Left lung (tissue), 10 donors: ENCODE measurements around the gene ZNF333. TPM values are rescaled to one million over a fixed set of nuclear protein-coding genes. Genes with fewer than 3 reads are reported as not detected.

Experiments used
- ATAC-seq: fragments of 200-7000 bp; cut with Tn5 transposase; one replicate; pipeline ENCODE4 v1.9.1; 2020; ENCODE audit warnings: moderate library complexity
- DNase-seq, 4 donors: peaks; one replicate each; pipeline ENCODE4 v3.0.0-alpha.2; 2013 to 2020
- H3K27ac ChIP-seq, 2 donors: fragments of 200-600 bp; sonication (generic) in 1 of 2; one replicate each; pipeline versions ENCODE4 v1.5.0 to v1.8.0; 2020 to 2021
- H3K27me3 ChIP-seq, 2 donors: fragments of 200-600 bp; sonication (generic) in 1 of 2; one replicate each; pipeline versions ENCODE4 v1.5.0 to v1.8.0; 2020 to 2021
- H3K36me3 ChIP-seq, 2 donors: fragments of 200-600 bp; sonication (generic) in 1 of 2; one replicate each; pipeline versions ENCODE4 v1.5.0 to v1.8.0; 2020 to 2021
- H3K4me1 ChIP-seq, 2 donors: fragments of 200-600 bp; one replicate each; pipeline ENCODE4 v1.8.0; 2021
- H3K4me3 ChIP-seq, 2 donors: fragments of 200-600 bp; sonication (generic) in 1 of 2; one replicate each; pipeline versions ENCODE4 v1.5.0 to v1.8.0; 2020 to 2021; ENCODE audit warnings: mild to moderate bottlenecking in 1 of 2
- H3K9me3 ChIP-seq, 2 donors: fragments of 200-600 bp; sonication (generic) in 1 of 2; one replicate each; pipeline versions ENCODE4 v1.5.0 to v1.8.0; 2020 to 2021
- intact Hi-C, 2 donors: fragments of 100-400 bp; cut with DNase I; formaldehyde crosslinking; loops; one replicate each; pipeline versions ENCODE4 v1.11.2 to v1.14.2; 2022
- polyA plus RNA-seq, 6 donors: library from polyadenylated mRNA; unstranded; fragments of 120-200 nt; gene quantifications; one replicate each; pipeline ENCODE4 v1.2.1, GENCODE V29; 2013; ENCODE audit not compliant: insufficient read length in 6 of 6
- total RNA-seq, 2 donors: library from RNA; stranded (reverse); fragmentation: NEBNext Ultra II Directional; extraction: Animal tissue kit (Norgen Biotek cat#: 25700); gene quantifications; one replicate each; pipeline ENCODE4 v1.2.1, GENCODE V29; 2021
- TF ChIP-seq, protein P1 (sequence below), 2 donors: fragments of 200-600 bp; sonication (generic) in 1 of 2; IDR thresholded peaks; one replicate each; pipeline versions ENCODE4 v1.5.0 to v1.8.0; 2021; ENCODE audit warnings: antibody characterized with exemption in 2 of 2
- donor health status: DM: no; HTN: yes; CAD: no.
- donor health status: DM: no; HTN: no; CAD: no.

ZNF333 gene
- total and polyA plus RNA-seq, 8 donors, result 11.7 to 38.7 (median 35.6) TPM

DNA sequence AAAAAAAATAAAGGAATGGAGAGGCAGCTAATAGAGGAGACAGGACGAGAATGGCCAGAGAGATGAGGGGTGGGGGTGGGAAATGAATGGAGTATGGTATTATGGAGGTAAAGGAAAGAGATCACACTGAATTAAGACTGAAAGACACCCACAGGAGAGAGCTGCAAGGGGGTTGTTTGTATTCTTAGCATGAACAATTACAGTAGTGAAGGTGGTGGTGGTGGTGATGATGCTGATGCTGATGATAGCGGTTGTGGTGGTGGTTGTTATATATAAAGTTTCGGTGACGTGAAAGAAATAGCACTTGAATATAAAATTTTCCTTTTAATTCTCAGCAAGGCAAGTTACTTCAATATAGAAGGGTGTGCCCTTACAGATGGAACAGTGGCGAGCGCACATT is 12.4 kb upstream of the ZNF333 start:
- intact Hi-C loops, result no loop called here
- Histone ChIP-seq H3K27me3 (peaks cover 0 to 11% of the 10 kb centered on the region in 2 donors), H3K9me3 (no peaks in the 10 kb centered on the region), H3K4me1 (peaks cover 0 to 36% of the 10 kb centered on the region in 2 donors), H3K27ac (no peak overlapping the region), H3K4me3 (no peak overlapping the region), H3K36me3 (no peaks in the 10 kb centered on the region)
- TF ChIP-seq, protein P1, sequence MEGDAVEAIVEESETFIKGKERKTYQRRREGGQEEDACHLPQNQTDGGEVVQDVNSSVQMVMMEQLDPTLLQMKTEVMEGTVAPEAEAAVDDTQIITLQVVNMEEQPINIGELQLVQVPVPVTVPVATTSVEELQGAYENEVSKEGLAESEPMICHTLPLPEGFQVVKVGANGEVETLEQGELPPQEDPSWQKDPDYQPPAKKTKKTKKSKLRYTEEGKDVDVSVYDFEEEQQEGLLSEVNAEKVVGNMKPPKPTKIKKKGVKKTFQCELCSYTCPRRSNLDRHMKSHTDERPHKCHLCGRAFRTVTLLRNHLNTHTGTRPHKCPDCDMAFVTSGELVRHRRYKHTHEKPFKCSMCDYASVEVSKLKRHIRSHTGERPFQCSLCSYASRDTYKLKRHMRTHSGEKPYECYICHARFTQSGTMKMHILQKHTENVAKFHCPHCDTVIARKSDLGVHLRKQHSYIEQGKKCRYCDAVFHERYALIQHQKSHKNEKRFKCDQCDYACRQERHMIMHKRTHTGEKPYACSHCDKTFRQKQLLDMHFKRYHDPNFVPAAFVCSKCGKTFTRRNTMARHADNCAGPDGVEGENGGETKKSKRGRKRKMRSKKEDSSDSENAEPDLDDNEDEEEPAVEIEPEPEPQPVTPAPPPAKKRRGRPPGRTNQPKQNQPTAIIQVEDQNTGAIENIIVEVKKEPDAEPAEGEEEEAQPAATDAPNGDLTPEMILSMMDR (IDR thresholded peaks at IDR 0.05), result no peak
- DNase-seq, result no peak
- ATAC-seq, result no peak

DNA sequence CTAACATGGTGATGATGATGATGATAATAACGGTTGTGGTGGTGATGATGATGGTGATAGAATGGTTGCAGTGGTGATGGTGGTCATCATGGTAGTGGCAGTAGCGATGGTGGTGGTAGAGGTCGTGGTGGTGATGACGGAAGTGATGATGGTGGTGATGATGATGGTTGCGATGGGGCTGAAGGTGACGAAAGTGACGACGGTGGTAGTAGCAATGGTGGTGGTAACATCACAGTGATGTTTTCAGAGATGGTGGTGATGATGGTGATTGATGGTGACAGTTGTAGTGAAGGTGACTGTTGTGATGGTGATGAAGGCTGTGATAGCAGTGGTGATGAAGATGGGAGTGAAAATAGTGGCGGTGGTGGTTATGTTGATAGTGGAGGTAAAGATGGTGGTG is 11.6 kb upstream of the ZNF333 start:
- TF ChIP-seq, protein P1 (IDR thresholded peaks at IDR 0.05), result no peak
- no peak for DNase-seq
- Histone ChIP-seq H3K36me3 (no peaks in the 10 kb centered on the region), H3K27ac (no peak overlapping the region), H3K4me3 (no peak overlapping the region), H3K4me1 (peaks cover 0 to 35% of the 10 kb centered on the region in 2 donors), H3K27me3 (peaks cover 0 to 11% of the 10 kb centered on the region in 2 donors), H3K9me3 (no peaks in the 10 kb centered on the region)
- intact Hi-C loops, result no loop called here
- ATAC-seq, result no peak

DNA sequence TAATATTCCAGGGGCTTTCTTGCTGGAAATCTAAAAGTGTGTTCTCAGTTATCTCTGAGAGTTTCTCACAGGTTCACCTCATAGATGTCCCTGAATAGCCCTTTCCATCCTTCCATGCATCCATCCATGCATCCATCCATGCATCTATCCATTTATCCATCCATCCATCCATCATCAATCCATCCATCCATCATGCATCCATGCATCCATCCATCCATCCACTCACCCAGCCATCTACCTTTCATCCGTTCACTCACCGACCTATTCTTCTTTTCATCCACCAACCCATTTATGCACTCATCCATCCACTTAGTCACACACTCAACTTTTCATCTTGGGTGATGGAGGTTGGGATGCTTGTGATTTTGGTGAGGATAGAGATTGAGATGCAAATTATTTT is 7.8 kb upstream of the ZNF333 start:
- intact Hi-C loops, result no loop called here
- H3K4me3 ChIP-seq, result no peak overlapping the region
- ATAC-seq, result no peak
- H3K27me3 ChIP-seq, result no peaks in the 10 kb centered on the region
- no peaks in the 10 kb centered on the region for H3K9me3 ChIP-seq
- H3K4me1 ChIP-seq, result peaks cover 0 to 25% of the 10 kb centered on the region in 2 donors
- no peak overlapping the region for H3K27ac ChIP-seq
- DNase-seq, result no peak
- no peaks in the 10 kb centered on the region for H3K36me3 ChIP-seq
- TF ChIP-seq, protein P1 (IDR thresholded peaks at IDR 0.05), result no peak

DNA sequence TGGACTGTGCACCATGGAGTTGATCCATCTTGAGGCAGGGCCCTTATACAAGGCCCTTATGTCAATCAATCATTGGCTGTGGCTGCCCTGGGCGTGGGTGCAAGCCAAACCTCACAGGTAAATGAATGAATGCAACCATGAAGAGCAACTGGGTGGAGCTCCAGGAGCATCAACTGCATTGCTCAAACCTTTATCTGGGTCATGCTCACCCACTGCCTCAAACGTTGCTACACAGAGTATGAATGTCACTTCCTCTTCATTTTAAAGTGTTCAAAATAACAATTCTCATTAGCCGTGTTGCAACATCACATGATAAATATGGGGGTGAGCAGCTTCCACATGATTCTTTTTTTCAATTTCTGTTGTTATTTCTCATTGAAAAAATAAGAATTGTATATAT is 6.4 kb upstream of the ZNF333 start:
- ATAC-seq (peak; percentile 53), DNase-seq (peak in 1 of 4 donors; percentile 33)
- no peaks in the 10 kb centered on the region for H3K36me3 ChIP-seq
- intact Hi-C loops, result no loop called here
- H3K4me1 ChIP-seq, result peaks cover 0 to 25% of the 10 kb centered on the region in 2 donors
- H3K4me3 ChIP-seq, result no peak overlapping the region
- peak overlapping the region in 1 of 2 donors; percentile 69 for H3K27ac ChIP-seq
- H3K27me3 ChIP-seq, result no peaks in the 10 kb centered on the region
- no peaks in the 10 kb centered on the region for H3K9me3 ChIP-seq
- TF ChIP-seq, protein P1 (IDR thresholded peaks at IDR 0.05), result no peak

DNA sequence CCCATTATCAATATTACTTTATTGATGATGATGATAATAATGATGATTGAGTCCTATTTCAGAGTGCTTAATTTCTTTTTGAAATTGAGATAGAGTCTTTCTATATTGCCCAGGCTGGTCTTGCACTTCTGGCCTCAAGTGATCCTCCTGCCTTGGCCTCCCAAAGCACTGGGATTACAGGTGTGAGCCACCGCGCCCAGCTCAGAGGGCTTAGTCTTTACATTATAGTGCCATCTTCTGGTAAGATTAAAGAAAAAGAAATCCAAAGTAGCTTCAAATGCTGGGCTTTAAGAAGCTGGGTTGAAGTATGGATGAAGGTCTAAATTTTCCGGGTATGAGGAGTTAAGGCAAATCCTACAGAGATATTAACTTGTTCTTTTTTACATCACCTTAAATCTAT is 3.4 kb upstream of the ZNF333 start:
- Histone ChIP-seq H3K4me3 (no peak overlapping the region), H3K36me3 (no peaks in the 10 kb centered on the region), H3K27ac (no peak overlapping the region), H3K4me1 (peaks cover 6 to 42% of the 10 kb centered on the region in 2 donors), H3K27me3 (no peaks in the 10 kb centered on the region), H3K9me3 (no peaks in the 10 kb centered on the region)
- no peak for ATAC-seq
- no peak for DNase-seq
- TF ChIP-seq, protein P1 (IDR thresholded peaks at IDR 0.05), result peak in 1 of 2 donors; percentile 21
- intact Hi-C loops, result no loop called here
